Measurements from ENCODE around the gene NRIP1. TPM values are rescaled to one million over a fixed set of nuclear protein-coding genes. Genes with fewer than 3 reads are reported as not detected.
"Not testable (repeated sequence)": the region's sequence is repeated elsewhere in the genome, so short reads cannot be mapped to it uniquely, and the experiment has no call there.

Gene NRIP1
- total and polyA plus RNA-seq, 2 donors (not counting 1 experiment from before 2014, with no cell fraction given) = 3.3 to 32.1 TPM

- H3K4me3 Mint-ChIP-seq; H3K9me3 Mint-ChIP-seq (ENCODE audit: insufficient read depth); DNase-seq; intact Hi-C loops (cut with micrococcal nuclease); H2AFZ ChIP-seq (ENCODE audit: insufficient read depth, low read depth, low read length, poor library complexity, severe bottlenecking); H4K20me1 ChIP-seq (ENCODE audit: control insufficient read depth, insufficient read depth, low read length, poor library complexity, severe bottlenecking); H3K4me2 ChIP-seq (replicated peaks; ENCODE audit: low read depth, low read length, poor library complexity, severe bottlenecking); H3K27me3 Mint-ChIP-seq; H3K36me3 ChIP-seq (replicated peaks in 1 of 2; ENCODE audit: control extremely low read depth in 1 of 2, control insufficient read depth in 1 of 2, extremely low read depth in 1 of 2, insufficient read depth in 2 of 2, low read length in 1 of 2); H3K9ac ChIP-seq (ENCODE audit: low read length); ATAC-seq (ENCODE audit: low read depth); H3K27ac ChIP-seq (ENCODE audit: low read length in 2 of 2); H3K27me3 ChIP-seq (replicated peaks in 1 of 4; ENCODE audit: control extremely low read depth in 1 of 4, control insufficient read depth in 3 of 4, insufficient read depth in 4 of 4, low read length in 3 of 4); H3K27ac Mint-ChIP-seq; CTCF ChIA-PET; H3K4me1 Mint-ChIP-seq; H3K4me1 ChIP-seq (ENCODE audit: control insufficient read depth in 2 of 2, insufficient read depth in 2 of 2, low read length in 2 of 2); H3K4me3 ChIP-seq (ENCODE audit: control extremely low read depth in 1 of 5, extremely low read depth in 1 of 5, insufficient read depth in 1 of 5, low read depth in 2 of 5, low read length in 4 of 5); H3K9me3 ChIP-seq (ENCODE audit: control extremely low read depth in 1 of 3, control insufficient read depth in 2 of 3, insufficient read depth in 1 of 3, low read length in 2 of 3); POLR2A ChIA-PET; H3K79me2 ChIP-seq (ENCODE audit: control insufficient read depth, insufficient read depth, low read length): not testable (repeated sequence)
- WGBS (ENCODE audit: insufficient coverage) = 100% methylated on average over 6 of the region's 13 CpGs
These were observed 137.5 kb downstream of the NRIP1 start for GRCh38 chr21:14927324-14927723.

DNA sequence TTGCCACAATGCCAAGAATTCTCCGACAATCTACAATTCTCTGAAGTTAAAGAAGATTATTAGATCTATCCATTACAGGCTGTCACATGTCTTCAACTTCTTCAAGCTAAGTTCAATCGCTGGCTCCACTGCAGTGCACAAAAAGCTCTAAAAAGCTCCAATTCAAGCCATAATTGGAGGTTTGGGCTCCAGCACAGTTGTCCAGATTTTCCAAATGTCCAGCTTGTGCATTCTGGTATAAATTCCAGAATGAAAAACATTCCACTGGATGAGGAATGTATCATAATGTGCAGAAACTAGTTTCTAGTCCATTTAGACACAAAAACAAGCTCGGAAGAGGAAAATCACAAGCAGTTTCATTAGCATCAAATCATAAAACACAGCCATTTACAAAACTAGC, 138.6 kb downstream of the NRIP1 start:
- POLR2A ChIA-PET = no interaction called here
- Mint-ChIP-seq H3K27me3 (no peaks in the 10 kb centered on the region), H3K27ac (no peak overlapping the region), H3K4me1 (no peaks in the 10 kb centered on the region), H3K4me3 (no peak overlapping the region), H3K9me3 (ENCODE audit: insufficient read depth) (no peaks in the 10 kb centered on the region)
- Histone ChIP-seq H3K4me3 (ENCODE audit: control extremely low read depth in 1 of 5, extremely low read depth in 1 of 5, insufficient read depth in 1 of 5, low read depth in 2 of 5, low read length in 4 of 5) (no peak overlapping the region), H3K4me1 (ENCODE audit: control insufficient read depth in 2 of 2, insufficient read depth in 2 of 2, low read length in 2 of 2) (no peaks in the 10 kb centered on the region), H3K9ac (ENCODE audit: low read length) (no peak overlapping the region), H3K9me3 (ENCODE audit: control extremely low read depth in 1 of 3, control insufficient read depth in 2 of 3, insufficient read depth in 1 of 3, low read length in 2 of 3) (no peaks in the 10 kb centered on the region), H3K79me2 (ENCODE audit: control insufficient read depth, insufficient read depth, low read length) (no peaks in the 10 kb centered on the region), H3K27ac (ENCODE audit: low read length in 2 of 2) (no peak overlapping the region), H2AFZ (ENCODE audit: insufficient read depth, low read depth, low read length, poor library complexity, severe bottlenecking) (no peak overlapping the region), H3K4me2 (replicated peaks; ENCODE audit: low read depth, low read length, poor library complexity, severe bottlenecking) (no peak overlapping the region), H3K27me3 (replicated peaks in 1 of 4; ENCODE audit: control extremely low read depth in 1 of 4, control insufficient read depth in 3 of 4, insufficient read depth in 4 of 4, low read length in 3 of 4) (no peaks in the 10 kb centered on the region), H3K36me3 (replicated peaks in 1 of 2; ENCODE audit: control extremely low read depth in 1 of 2, control insufficient read depth in 1 of 2, extremely low read depth in 1 of 2, insufficient read depth in 2 of 2, low read length in 1 of 2) (no peaks in the 10 kb centered on the region), H4K20me1 (ENCODE audit: control insufficient read depth, insufficient read depth, low read length, poor library complexity, severe bottlenecking) (no peaks in the 10 kb centered on the region)
- DNase-seq (no peak), ATAC-seq (ENCODE audit: low read depth) (no peak)
- intact Hi-C loops (cut with micrococcal nuclease) = no loop called here
- CTCF ChIA-PET = no interaction called here
- TF ChIP-seq, protein P1, sequence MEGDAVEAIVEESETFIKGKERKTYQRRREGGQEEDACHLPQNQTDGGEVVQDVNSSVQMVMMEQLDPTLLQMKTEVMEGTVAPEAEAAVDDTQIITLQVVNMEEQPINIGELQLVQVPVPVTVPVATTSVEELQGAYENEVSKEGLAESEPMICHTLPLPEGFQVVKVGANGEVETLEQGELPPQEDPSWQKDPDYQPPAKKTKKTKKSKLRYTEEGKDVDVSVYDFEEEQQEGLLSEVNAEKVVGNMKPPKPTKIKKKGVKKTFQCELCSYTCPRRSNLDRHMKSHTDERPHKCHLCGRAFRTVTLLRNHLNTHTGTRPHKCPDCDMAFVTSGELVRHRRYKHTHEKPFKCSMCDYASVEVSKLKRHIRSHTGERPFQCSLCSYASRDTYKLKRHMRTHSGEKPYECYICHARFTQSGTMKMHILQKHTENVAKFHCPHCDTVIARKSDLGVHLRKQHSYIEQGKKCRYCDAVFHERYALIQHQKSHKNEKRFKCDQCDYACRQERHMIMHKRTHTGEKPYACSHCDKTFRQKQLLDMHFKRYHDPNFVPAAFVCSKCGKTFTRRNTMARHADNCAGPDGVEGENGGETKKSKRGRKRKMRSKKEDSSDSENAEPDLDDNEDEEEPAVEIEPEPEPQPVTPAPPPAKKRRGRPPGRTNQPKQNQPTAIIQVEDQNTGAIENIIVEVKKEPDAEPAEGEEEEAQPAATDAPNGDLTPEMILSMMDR (IDR thresholded peaks at IDR 0.05) = no peak
- TF ChIP-seq EZH2 (IDR thresholded peaks at IDR 0.05; ENCODE audit: borderline replicate concordance, insufficient read depth, low read depth, low read length, poor library complexity, severe bottlenecking) = no peak
- no CpG with 5 or more reads among the region's 3 CpGs for WGBS (ENCODE audit: insufficient coverage)

Data from B cell (primary cell).